ENCODE measurements around the gene RUFY3.

Gene RUFY3

GRCh38 chr4:70739496-70740337 lies 18.0 kb downstream of the RUFY3 start:
- CTCF ChIA-PET = interaction anchor here (0.6 to 1.2 kb wide), 3 partner anchors 10 to 223 kb away, joined by 3 read pairs; no protein-coding TSS in a partner anchor
- peak; percentile 77 for TF ChIP-seq ZNF384 (IDR thresholded peaks at IDR 0.05)
- TF ChIP-seq PKNOX1 (IDR thresholded peaks at IDR 0.05) = peak; percentile 42; the same call in 1 of the 2 replicates
- TF ChIP-seq TARDBP (IDR thresholded peaks at IDR 0.05) = no peak
- no peak for DNase-seq (ENCODE audit: extremely low spot score)
- POLR2A ChIA-PET = no interaction called here

- DNase-seq (ENCODE audit: extremely low spot score) = no peak
- POLR2A ChIA-PET = interaction anchor here (0.7 kb wide), 1 partner anchor 11 kb away, joined by 3 read pairs; no protein-coding TSS in a partner anchor
- TF ChIP-seq HDGF (IDR thresholded peaks at IDR 0.05; ENCODE audit: borderline replicate concordance) = no peak
- no peak for TF ChIP-seq FOXK2 (IDR thresholded peaks at IDR 0.05)
- no peak for TF ChIP-seq ARNT (IDR thresholded peaks at IDR 0.05)
- CTCF ChIA-PET = no interaction called here
Observed at GRCh38 chr4:70741867-70742658, 20.3 kb downstream of the RUFY3 start.

GRCh38 chr4:70743731-70744130 lies 22.0 kb downstream of the RUFY3 start:
- ChIA-PET POLR2A (interaction anchor here (1.0 kb wide), 1 partner anchor 9 kb away, joined by 3 read pairs; no protein-coding TSS in a partner anchor), CTCF (no interaction called here)
- DNase-seq (ENCODE audit: extremely low spot score) = no peak
- TF ChIP-seq LEF1 (IDR thresholded peaks at IDR 0.05; ENCODE audit: borderline replicate concordance) (no peak), PKNOX1 (IDR thresholded peaks at IDR 0.05) (no peak), ZNF384 (IDR thresholded peaks at IDR 0.05) (no peak), TARDBP (IDR thresholded peaks at IDR 0.05) (no peak), SP1 (IDR thresholded peaks at IDR 0.05) (no peak), HDGF (IDR thresholded peaks at IDR 0.05; ENCODE audit: borderline replicate concordance) (no peak), ARNT (IDR thresholded peaks at IDR 0.05) (no peak), ELF4 (IDR thresholded peaks at IDR 0.05) (no peak), FOXM1 (IDR thresholded peaks at IDR 0.05; ENCODE audit: borderline replicate concordance) (no peak), CTBP1 (IDR thresholded peaks at IDR 0.05; ENCODE audit: borderline replicate concordance) (no peak), BHLHE40 (IDR thresholded peaks at IDR 0.05; ENCODE audit: borderline replicate concordance) (no peak), NFRKB (IDR thresholded peaks at IDR 0.05) (no peak), SUZ12 (IDR thresholded peaks at IDR 0.05) (no peak), L3MBTL2 (conservative IDR thresholded peaks at IDR 0.05) (no peak), FOXA1 (IDR thresholded peaks at IDR 0.05) (no peak), FOXK2 (IDR thresholded peaks at IDR 0.05) (no peak)

- CTCF ChIA-PET = no interaction called here
Observed at GRCh38 chr4:70746179-70746839, 24.5 kb downstream of the RUFY3 start.

GRCh38 chr4:70747874-70748273 lies 26.1 kb downstream of the RUFY3 start:
- ChIA-PET POLR2A (no interaction called here), CTCF (no interaction called here)
- DNase-seq (ENCODE audit: extremely low spot score) = no peak
- TF ChIP-seq SUZ12 (IDR thresholded peaks at IDR 0.05) = no peak
- TF ChIP-seq SP1 (IDR thresholded peaks at IDR 0.05) = no peak
- TF ChIP-seq HDGF (IDR thresholded peaks at IDR 0.05; ENCODE audit: borderline replicate concordance) = no peak
- TF ChIP-seq TARDBP (IDR thresholded peaks at IDR 0.05) = no peak
- TF ChIP-seq FOXA1 (IDR thresholded peaks at IDR 0.05) = no peak
- no peak for TF ChIP-seq FOXM1 (IDR thresholded peaks at IDR 0.05; ENCODE audit: borderline replicate concordance)
- no peak for TF ChIP-seq PKNOX1 (IDR thresholded peaks at IDR 0.05)
- no peak for TF ChIP-seq ZNF384 (IDR thresholded peaks at IDR 0.05)
- no peak for TF ChIP-seq BHLHE40 (IDR thresholded peaks at IDR 0.05; ENCODE audit: borderline replicate concordance)
- TF ChIP-seq ARNT (IDR thresholded peaks at IDR 0.05) = no peak
- TF ChIP-seq FOXK2 (IDR thresholded peaks at IDR 0.05) = no peak
- TF ChIP-seq NFRKB (IDR thresholded peaks at IDR 0.05) = no peak
- TF ChIP-seq LEF1 (IDR thresholded peaks at IDR 0.05; ENCODE audit: borderline replicate concordance) = no peak
- TF ChIP-seq CTBP1 (IDR thresholded peaks at IDR 0.05; ENCODE audit: borderline replicate concordance) = no peak
- TF ChIP-seq ELF4 (IDR thresholded peaks at IDR 0.05) = no peak
- TF ChIP-seq L3MBTL2 (conservative IDR thresholded peaks at IDR 0.05) = no peak

More at GRCh38 chr4:70746179-70746839, 24.5 kb downstream of the RUFY3 start:
- TF ChIP-seq TARDBP (IDR thresholded peaks at IDR 0.05) = no peak
- TF ChIP-seq SUZ12 (IDR thresholded peaks at IDR 0.05) = no peak
- no peak for TF ChIP-seq NFRKB (IDR thresholded peaks at IDR 0.05)
- TF ChIP-seq FOXM1 (IDR thresholded peaks at IDR 0.05; ENCODE audit: borderline replicate concordance) = no peak
- no peak for TF ChIP-seq CTBP1 (IDR thresholded peaks at IDR 0.05; ENCODE audit: borderline replicate concordance)
- no peak for TF ChIP-seq FOXK2 (IDR thresholded peaks at IDR 0.05)
- no peak for TF ChIP-seq PKNOX1 (IDR thresholded peaks at IDR 0.05)
- no peak for TF ChIP-seq FOXA1 (IDR thresholded peaks at IDR 0.05)
- TF ChIP-seq ARNT (IDR thresholded peaks at IDR 0.05) = no peak
- no peak for TF ChIP-seq ELF4 (IDR thresholded peaks at IDR 0.05)
- no peak for TF ChIP-seq LEF1 (IDR thresholded peaks at IDR 0.05; ENCODE audit: borderline replicate concordance)
- TF ChIP-seq BHLHE40 (IDR thresholded peaks at IDR 0.05; ENCODE audit: borderline replicate concordance) = no peak
- TF ChIP-seq HDGF (IDR thresholded peaks at IDR 0.05; ENCODE audit: borderline replicate concordance) = no peak
- no peak for TF ChIP-seq ZNF384 (IDR thresholded peaks at IDR 0.05)
- TF ChIP-seq L3MBTL2 (conservative IDR thresholded peaks at IDR 0.05) = no peak
- no peak for TF ChIP-seq SP1 (IDR thresholded peaks at IDR 0.05)
- DNase-seq (ENCODE audit: extremely low spot score) = no peak
- POLR2A ChIA-PET = no interaction called here

Data from HEK293T (cell line).